ENCODE data around the gene GRID1. TPM values are rescaled to one million over a fixed set of nuclear protein-coding genes. Genes with fewer than 3 reads are reported as not detected.
"Not testable (repeated sequence)": the region's sequence is repeated elsewhere in the genome, so short reads cannot be mapped to it uniquely, and the experiment has no call there.

GRID1 gene
- total RNA-seq, 1 donor, result not detected

- H3K4me3 ChIP-seq (ENCODE audit: low read depth, low read length), result no peak overlapping the region
- no peak for DNase-seq (ENCODE audit: low read depth)
- no peak for TF ChIP-seq CTCF (IDR thresholded peaks at IDR 0.05; ENCODE audit: insufficient read depth, low read length)
Measured at GRCh38 chr10:86103391-86104101, 263.0 kb downstream of the GRID1 start.

DNA sequence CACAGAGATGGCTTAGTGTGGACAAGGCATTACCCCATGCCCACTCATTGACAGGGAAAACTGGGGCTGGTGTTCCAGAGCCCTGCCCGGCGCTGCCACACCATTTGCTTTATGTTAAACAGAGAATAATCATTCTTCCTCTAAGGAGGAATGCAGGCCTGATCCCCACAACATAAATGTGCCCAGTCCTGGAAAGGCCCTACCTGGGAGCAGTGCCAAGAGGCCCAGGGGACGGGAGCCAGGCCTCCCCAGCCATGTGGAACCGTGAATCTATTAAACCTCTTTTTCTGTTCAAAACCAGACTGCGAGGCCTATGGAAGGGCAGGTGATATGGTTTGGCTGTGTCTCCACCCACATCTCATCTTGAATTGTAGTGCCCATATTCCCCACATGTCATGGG lies 264.1 kb downstream of the GRID1 start:
- DNase-seq (ENCODE audit: low read depth), result no peak
- TF ChIP-seq CTCF (IDR thresholded peaks at IDR 0.05; ENCODE audit: insufficient read depth, low read length), result no peak
- H3K4me3 ChIP-seq (ENCODE audit: low read depth, low read length), result no peak overlapping the region

DNA sequence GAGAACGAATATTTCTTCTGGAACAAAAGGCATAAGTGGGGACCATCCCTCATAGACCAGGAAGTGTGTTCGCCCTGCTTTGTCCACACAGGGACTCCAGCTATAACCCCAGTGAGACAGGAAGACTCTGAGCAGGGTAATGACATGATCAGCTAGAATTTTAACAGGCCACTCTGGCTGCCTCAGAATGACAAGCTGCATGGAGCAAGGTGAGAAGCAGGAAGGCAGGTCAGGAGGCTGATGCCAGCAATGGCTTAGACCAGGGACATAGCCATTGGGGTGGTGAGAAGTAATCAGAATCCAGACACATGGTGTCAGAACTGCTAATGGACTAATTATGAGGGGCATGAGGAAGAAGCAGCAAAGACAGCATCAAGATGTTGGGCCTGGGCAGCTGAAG lies 264.6 kb downstream of the GRID1 start:
- TF ChIP-seq CTCF (IDR thresholded peaks at IDR 0.05; ENCODE audit: insufficient read depth, low read length), result no peak
- no peak overlapping the region for H3K4me3 ChIP-seq (ENCODE audit: low read depth, low read length)
- no peak for DNase-seq (ENCODE audit: low read depth)

DNA sequence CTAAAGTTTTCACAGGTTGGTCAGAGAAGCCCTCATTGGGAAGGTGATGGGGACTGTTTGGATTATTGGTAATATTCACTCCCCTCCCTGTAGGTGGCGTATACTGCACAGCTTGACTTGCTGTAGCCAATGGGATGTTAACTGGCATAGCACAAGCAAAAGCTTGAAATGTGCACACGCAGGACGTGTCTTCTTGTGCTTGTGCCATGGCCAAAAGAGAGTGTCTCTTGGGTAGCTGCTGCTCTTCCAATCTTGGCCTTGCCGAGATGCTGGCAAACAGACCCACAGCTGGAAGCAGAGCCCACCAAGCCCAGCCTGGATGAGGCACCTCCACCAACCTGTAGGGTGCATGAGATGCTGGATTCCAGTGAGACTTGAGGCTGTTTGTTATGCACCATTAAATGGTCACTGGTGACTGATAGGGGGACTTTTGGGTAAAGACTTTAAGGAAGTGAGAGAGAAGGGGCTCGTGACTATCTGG lies 266.0 kb downstream of the GRID1 start:
- no peak for TF ChIP-seq CTCF (IDR thresholded peaks at IDR 0.05; ENCODE audit: insufficient read depth, low read length)
- peak; percentile 1 for DNase-seq (ENCODE audit: low read depth)
- H3K4me3 ChIP-seq (ENCODE audit: low read depth, low read length), result no peak overlapping the region

DNA sequence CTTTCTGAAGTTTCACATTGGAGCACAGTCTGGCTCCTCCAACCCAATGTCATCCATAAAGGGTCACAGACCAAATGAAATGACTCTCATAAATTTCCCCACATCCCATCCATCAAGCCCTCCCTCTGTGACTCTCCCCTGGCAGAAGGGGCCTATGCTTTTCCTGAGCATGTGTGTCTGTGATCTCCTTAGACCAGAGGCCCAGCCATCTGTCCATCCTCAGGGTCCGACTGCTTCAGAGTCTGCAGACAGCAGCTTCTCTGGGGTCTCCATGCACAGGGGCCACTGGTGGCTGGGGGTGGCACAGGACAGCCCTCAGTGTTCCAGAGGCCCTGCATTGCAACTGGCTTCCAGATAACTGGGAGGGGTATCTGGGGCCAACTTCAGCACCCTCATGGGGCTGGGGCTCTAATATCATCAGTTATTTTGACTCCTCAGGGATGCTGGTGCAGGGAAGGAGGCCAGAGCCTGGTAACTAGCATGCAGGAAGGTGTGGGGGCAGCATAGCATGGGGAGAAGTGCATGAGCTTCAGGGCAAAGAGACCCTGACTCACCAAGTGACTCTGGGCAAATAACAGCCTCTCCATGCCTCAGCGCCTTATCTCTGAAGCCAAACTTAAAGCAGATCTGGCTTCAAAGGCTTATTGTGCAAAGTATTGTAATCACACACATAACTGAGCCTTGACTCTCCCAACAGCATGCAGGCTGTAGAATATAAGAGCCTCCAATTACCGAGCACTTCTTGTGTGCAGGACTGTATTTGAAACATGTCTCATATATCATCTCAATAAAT lies 266.9 kb downstream of the GRID1 start:
- no peak overlapping the region for H3K4me3 ChIP-seq (ENCODE audit: low read depth, low read length)
- no peak for TF ChIP-seq CTCF (IDR thresholded peaks at IDR 0.05; ENCODE audit: insufficient read depth, low read length)
- DNase-seq (ENCODE audit: low read depth), result no peak

GRCh38 chr10:86098187-86098881 lies 268.3 kb downstream of the GRID1 start:
- DNase-seq (ENCODE audit: low read depth), result no peak
- TF ChIP-seq CTCF (IDR thresholded peaks at IDR 0.05; ENCODE audit: insufficient read depth, low read length), result no peak
- no peak overlapping the region for H3K4me3 ChIP-seq (ENCODE audit: low read depth, low read length)

DNA sequence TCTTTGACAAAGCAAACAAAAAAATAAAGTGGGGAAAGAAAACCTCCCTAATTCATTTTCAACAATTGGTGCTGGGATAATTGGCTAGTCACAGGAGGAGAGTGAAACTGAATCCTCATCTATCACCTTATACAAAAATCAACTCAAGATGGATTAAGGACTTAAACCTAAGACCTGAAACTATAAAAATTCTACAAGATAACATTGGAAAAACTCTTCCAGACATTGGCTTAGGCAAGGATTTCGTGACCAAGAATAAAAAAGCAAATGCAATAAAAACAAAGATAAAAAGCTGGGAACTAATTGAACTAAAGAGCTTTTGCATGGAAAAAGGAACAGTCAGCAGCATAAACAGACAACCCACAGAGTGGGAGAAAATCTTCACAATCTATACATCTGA lies 271.5 kb downstream of the GRID1 start:
- not testable (repeated sequence) for DNase-seq (ENCODE audit: low read depth); H3K4me3 ChIP-seq (ENCODE audit: low read depth, low read length)

- DNase-seq (ENCODE audit: low read depth); H3K4me3 ChIP-seq (ENCODE audit: low read depth, low read length): not testable (repeated sequence)
Measured at GRCh38 chr10:86092311-86092710, 274.3 kb downstream of the GRID1 start.

Data from fibroblast of the aortic adventitia (primary cell).